ENCODE results near the gene TMEM260.
"Not testable (repeated sequence)": the region's sequence is repeated elsewhere in the genome, so short reads cannot be mapped to it uniquely, and the experiment has no call there.

The TMEM260 gene

GRCh38 chr14:56659964-56660551 is 80.5 kb downstream of the TMEM260 start:
- in situ Hi-C loops (cut with MboI; ENCODE audit: low pct_unique_long_range_greater_than_20kb, low sequenced_read_pairs, unreplicated experiment): no loop called here
- TF ChIP-seq CTCF (IDR thresholded peaks at IDR 0.05; ENCODE audit: extremely low read depth, insufficient read depth, missing control alignments): peak; percentile 63
- DNase-seq (ENCODE audit: low spot score): peak; percentile 64

- no peak for DNase-seq (ENCODE audit: low spot score)
- in situ Hi-C loops (cut with MboI; ENCODE audit: low pct_unique_long_range_greater_than_20kb, low sequenced_read_pairs, unreplicated experiment): no loop called here
- no peak for TF ChIP-seq CTCF (IDR thresholded peaks at IDR 0.05; ENCODE audit: extremely low read depth, insufficient read depth, missing control alignments)
Measured at GRCh38 chr14:56660677-56661389, 81.2 kb downstream of the TMEM260 start.

GRCh38 chr14:56661478-56661877 is 81.9 kb downstream of the TMEM260 start:
- in situ Hi-C loops (cut with MboI; ENCODE audit: low pct_unique_long_range_greater_than_20kb, low sequenced_read_pairs, unreplicated experiment): no loop called here
- TF ChIP-seq CTCF (IDR thresholded peaks at IDR 0.05; ENCODE audit: extremely low read depth, insufficient read depth, missing control alignments): no peak
- no peak for DNase-seq (ENCODE audit: low spot score)

GRCh38 chr14:56664811-56665421 is 85.3 kb downstream of the TMEM260 start:
- in situ Hi-C loops (cut with MboI; ENCODE audit: low pct_unique_long_range_greater_than_20kb, low sequenced_read_pairs, unreplicated experiment): no loop called here
- DNase-seq (ENCODE audit: low spot score): no peak
- no peak for TF ChIP-seq CTCF (IDR thresholded peaks at IDR 0.05; ENCODE audit: extremely low read depth, insufficient read depth, missing control alignments)

- in situ Hi-C loops (cut with MboI; ENCODE audit: low pct_unique_long_range_greater_than_20kb, low sequenced_read_pairs, unreplicated experiment): no loop called here
- no peak for TF ChIP-seq CTCF (IDR thresholded peaks at IDR 0.05; ENCODE audit: extremely low read depth, insufficient read depth, missing control alignments)
- DNase-seq (ENCODE audit: low spot score): no peak
Measured at GRCh38 chr14:56666294-56666693, 86.7 kb downstream of the TMEM260 start.

GRCh38 chr14:56666716-56667115 is 87.1 kb downstream of the TMEM260 start:
- in situ Hi-C loops (cut with MboI; ENCODE audit: low pct_unique_long_range_greater_than_20kb, low sequenced_read_pairs, unreplicated experiment): no loop called here
- DNase-seq (ENCODE audit: low spot score): no peak
- TF ChIP-seq CTCF (IDR thresholded peaks at IDR 0.05; ENCODE audit: extremely low read depth, insufficient read depth, missing control alignments): no peak

- DNase-seq (ENCODE audit: low spot score); in situ Hi-C loops (cut with MboI; ENCODE audit: low pct_unique_long_range_greater_than_20kb, low sequenced_read_pairs, unreplicated experiment): not testable (repeated sequence)
Measured at GRCh38 chr14:56667290-56667689, 87.7 kb downstream of the TMEM260 start.
